HG03354 (cell line): ENCODE results near the gene DDX46.

Experiments used
- ATAC-seq: cut with Tn5 transposase; IDR thresholded peaks from one replicate; pipeline ENCODE4 v1.9.1; 2021; ENCODE audit warnings: mild to moderate bottlenecking; ENCODE audit not compliant: unreplicated experiment, poor library complexity, severe bottlenecking

DDX46 gene

GRCh38 chr5:134784241-134784920 lies 25.8 kb downstream of the DDX46 start:
- no peak for ATAC-seq

- ATAC-seq = no peak
These were observed 26.5 kb downstream of the DDX46 start for GRCh38 chr5:134784946-134785620.

- no peak for ATAC-seq
These were observed 29.1 kb downstream of the DDX46 start for GRCh38 chr5:134787692-134788091.

- no peak for ATAC-seq
These were observed 33.0 kb downstream of the DDX46 start for GRCh38 chr5:134791580-134791979.

- ATAC-seq = no peak
These were observed 33.7 kb downstream of the DDX46 start for GRCh38 chr5:134792286-134792685.

GRCh38 chr5:134793111-134793510 lies 34.5 kb downstream of the DDX46 start:
- no peak for ATAC-seq

GRCh38 chr5:134794082-134794481 lies 35.5 kb downstream of the DDX46 start:
- no peak for ATAC-seq

- no peak for ATAC-seq
These were observed 36.2 kb downstream of the DDX46 start for GRCh38 chr5:134794819-134795218.

GRCh38 chr5:134798468-134798867 lies 39.9 kb downstream of the DDX46 start:
- no peak for ATAC-seq

- ATAC-seq = no peak
These were observed 45.2 kb downstream of the DDX46 start for GRCh38 chr5:134803821-134804220.

GRCh38 chr5:134813407-134813806 lies 54.8 kb downstream of the DDX46 start:
- peak; percentile 81 for ATAC-seq

GRCh38 chr5:134813827-134814226 lies 55.2 kb downstream of the DDX46 start:
- peak; percentile 60 for ATAC-seq

GRCh38 chr5:134817006-134817405 lies 58.4 kb downstream of the DDX46 start:
- no peak for ATAC-seq

GRCh38 chr5:134818776-134819175 lies 60.2 kb downstream of the DDX46 start:
- no peak for ATAC-seq

GRCh38 chr5:134819407-134819963 lies 60.9 kb downstream of the DDX46 start:
- ATAC-seq = no peak

- no peak for ATAC-seq
These were observed 63.3 kb downstream of the DDX46 start for GRCh38 chr5:134821841-134822240.

- ATAC-seq = no peak
These were observed 66.1 kb downstream of the DDX46 start for GRCh38 chr5:134824681-134825080.

GRCh38 chr5:134825212-134825611 lies 66.6 kb downstream of the DDX46 start:
- ATAC-seq = peak; percentile 64

GRCh38 chr5:134833340-134834032 lies 74.9 kb downstream of the DDX46 start:
- ATAC-seq = no peak

- ATAC-seq = no peak
These were observed 77.0 kb downstream of the DDX46 start for GRCh38 chr5:134835623-134836022.
